COR-L47 (cell line): ENCODE results near the gene HAO2.

Experiments used
- DNase-seq: peaks from one replicate; lab custom pipeline; 2025; lab: John Stamatoyannopoulos, UW

The HAO2 gene

DNA sequence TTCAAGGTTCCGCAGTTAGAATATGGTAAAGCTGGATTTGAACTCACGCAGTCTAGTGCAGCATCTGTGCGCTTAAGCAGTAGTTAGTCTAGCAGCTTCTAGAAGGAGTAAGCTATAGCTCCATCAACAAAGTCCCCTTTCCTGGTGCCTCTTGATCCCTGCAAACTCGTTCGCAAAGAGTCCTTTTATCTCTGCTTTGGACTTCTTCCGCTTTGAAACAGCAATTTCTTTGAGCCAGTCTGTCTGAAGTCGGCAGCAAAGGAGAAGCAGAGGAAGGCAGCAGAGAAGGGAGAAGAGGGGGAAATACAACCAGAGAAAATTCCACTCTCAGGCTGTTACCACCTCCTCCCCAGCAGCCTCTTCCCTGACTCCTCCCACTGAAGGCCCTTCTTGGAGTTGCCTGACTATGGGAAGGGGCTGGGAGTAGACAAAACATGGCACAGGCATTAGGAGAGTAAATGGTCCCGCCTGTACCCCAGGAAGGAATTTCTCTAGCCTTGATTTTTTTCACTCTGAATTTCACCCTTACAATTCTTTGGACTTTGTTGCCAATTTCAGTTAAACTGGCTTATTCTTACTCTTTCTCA, 72.2 kb downstream of the HAO2 start:
- no peak for DNase-seq

DNA sequence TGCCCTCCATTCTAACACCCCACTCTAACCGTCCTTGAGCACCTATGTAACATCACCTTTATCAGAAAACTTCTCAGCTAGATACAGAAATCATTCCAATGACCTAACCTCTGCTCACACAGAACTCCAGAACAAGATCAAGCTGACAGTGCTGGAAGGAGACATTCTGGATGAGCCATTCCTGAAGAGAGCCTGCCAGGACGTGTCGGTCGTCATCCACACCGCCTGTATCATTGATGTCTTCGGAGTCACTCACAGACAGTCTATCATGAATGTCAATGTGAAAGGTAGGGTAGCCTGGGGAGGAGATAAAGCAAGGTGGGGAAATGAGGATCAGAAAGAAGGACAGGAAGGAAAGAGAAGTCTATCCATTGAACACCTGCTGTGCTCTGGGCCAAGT, 74.2 kb downstream of the HAO2 start:
- DNase-seq = no peak
